Stimulated activated naive CD4-positive, alpha-beta T cell treated with Interleukin-2 at 50 U/mL for 16 hours (primary cell): ENCODE measurements around the gene POGK.
"Not testable (repeated sequence)": the region's sequence is repeated elsewhere in the genome, so short reads cannot be mapped to it uniquely, and the experiment has no call there.

Experiments
- DNase-seq: peaks from one replicate; lab custom pipeline; 2025; lab: John Stamatoyannopoulos, UW

Gene POGK, protein sequence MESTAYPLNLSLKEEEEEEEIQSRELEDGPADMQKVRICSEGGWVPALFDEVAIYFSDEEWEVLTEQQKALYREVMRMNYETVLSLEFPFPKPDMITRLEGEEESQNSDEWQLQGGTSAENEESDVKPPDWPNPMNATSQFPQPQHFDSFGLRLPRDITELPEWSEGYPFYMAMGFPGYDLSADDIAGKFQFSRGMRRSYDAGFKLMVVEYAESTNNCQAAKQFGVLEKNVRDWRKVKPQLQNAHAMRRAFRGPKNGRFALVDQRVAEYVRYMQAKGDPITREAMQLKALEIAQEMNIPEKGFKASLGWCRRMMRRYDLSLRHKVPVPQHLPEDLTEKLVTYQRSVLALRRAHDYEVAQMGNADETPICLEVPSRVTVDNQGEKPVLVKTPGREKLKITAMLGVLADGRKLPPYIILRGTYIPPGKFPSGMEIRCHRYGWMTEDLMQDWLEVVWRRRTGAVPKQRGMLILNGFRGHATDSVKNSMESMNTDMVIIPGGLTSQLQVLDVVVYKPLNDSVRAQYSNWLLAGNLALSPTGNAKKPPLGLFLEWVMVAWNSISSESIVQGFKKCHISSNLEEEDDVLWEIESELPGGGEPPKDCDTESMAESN

GRCh38 chr1:166838766-166839599 is at the start of gene POGK:
POGK (plus strand) TSS chr1:166839475; CDS start chr1:166840957, 1,482 bp downstream.
- DNase-seq = peak; percentile 81

DNA sequence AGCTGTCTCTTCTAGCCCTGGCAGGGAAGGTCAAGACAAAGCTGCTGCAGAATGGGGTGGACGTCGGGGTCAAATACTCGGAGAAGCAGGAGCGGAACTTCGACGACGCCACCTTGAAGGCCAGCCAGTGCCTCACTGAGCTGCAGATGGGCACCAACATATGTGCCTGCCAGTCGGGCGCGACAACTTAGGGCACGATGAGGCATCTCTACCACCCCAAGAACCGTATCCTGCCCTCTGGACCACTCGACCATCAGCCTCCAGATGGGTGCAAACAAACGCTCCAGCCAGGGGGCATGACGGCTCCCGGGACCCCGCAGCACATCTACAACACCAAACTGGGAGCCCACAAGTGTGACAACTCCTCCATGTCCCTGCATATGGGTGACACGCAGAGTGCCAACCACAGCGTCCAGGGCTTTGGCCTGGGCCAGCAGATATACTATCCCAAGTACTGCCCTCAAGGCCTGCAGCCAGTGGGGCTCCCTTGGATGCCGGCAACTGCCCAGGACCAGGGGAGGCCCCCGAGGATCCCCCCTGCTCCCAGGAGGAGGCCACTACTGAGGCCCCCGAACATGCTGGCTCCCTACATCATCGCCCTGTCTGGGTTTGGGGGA is 42.5 kb upstream of the POGK start:
- DNase-seq = no peak

DNA sequence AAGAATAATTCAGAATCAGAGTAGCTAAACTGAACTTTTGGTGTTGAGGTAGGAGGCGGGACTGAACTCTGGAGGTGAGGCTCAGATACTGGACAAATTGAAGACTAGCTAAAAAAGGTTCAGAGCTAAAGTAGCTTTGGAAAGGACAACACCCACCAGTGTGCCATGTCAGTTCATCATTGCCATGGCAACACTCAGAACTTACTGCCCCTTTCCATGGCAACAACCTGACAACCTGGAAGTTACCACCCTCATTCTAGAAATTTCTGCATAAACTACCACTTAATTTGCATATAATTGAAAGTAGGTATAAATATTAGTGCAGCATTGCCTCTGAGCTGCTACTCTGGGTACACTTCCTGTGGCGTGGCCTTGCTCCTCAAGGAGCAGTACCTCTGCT is 30.3 kb upstream of the POGK start:
- no peak for DNase-seq

DNA sequence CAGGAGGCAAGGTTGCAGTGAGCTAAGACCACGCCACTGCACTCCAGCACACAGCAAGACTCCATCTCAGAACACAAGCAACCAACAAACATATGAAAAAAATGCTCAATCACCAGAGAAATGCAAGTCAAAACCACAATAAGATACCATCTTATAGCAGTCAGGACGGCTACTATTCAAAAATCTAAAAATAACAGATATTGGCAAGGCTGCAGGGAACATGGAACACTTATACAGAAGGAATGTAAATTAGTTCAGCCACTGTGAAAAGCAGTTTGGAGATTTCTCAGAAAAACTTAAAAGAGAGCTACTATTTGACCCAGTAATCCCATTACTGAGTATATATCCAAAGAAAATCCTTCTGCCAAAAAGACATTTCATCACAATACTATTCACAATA is 27.6 kb upstream of the POGK start:
- DNase-seq = no peak

DNA sequence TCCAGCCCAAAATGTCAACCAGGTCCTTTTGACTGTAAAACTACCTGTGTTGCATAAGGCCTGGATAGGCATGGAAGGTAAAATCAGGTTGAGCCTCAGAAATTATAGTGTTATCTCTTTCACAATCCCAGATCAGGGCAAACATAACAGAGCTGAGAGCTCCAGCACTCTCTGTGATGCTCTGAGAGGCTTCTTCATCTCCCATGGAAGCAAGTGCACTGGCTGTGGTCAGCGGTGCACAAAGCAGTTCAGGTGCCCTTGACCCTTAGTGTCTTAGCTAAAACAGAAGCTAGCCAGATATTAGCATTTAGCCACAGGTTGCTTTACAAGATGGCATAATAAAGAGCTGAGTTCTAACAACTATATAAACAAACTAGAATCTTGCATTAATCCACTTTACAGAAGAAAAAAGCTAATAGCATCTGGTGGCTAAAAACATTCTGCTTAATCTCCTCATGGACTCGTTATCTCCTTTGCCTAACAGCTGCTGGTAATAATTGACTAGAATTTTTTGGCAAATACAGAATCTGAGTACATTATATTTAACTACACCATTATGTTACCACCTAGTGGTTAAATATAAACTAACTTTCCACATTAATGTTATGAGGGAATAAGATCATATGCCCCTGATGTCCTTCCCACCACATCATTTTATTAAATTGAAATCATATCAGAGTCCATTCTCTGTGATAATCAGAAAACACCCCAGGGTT is 25.6 kb upstream of the POGK start:
- no peak for DNase-seq

DNA sequence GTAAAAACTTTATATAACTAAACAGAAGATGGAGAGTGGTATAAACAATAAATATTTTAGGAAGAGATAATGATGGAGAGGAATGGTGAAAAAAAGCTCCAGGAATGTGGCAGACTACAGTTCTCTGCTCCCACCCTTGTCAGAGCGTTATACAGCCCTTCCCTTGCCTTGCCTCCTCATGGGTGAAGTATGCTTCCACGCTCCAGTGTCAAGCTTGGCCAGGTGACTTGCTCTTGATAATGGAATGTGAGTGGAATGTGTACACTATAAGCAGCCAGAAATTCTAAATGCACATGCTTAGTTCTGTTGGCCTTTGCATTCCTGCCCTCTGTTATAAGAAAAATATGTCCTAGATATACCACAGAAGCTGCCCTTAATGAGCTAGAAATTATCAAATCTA is 24.7 kb upstream of the POGK start:
- DNase-seq = no peak

GRCh38 chr1:166819974-166820373 is 19.3 kb upstream of the POGK start:
- DNase-seq = no peak

DNA sequence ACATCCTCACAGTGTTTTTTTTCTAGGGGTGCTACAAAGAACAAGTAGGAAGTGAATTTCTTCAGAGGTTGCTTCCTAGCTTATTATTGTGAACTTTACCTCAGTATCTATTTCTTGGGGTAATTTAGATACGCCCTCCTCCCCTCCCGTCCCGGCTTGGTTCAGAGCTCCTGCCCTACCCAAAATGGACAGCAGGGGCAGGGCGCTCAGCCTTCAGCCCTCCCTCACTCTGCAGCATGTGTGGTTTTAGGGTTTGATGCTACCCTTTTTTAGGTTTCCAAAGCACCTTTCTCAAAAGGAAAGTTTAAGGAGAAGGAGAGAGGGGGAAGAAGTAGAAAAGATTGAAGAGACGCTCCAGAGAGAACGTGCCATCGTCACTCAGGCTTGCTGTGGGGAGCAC is 16.9 kb upstream of the POGK start:
- DNase-seq = no peak

DNA sequence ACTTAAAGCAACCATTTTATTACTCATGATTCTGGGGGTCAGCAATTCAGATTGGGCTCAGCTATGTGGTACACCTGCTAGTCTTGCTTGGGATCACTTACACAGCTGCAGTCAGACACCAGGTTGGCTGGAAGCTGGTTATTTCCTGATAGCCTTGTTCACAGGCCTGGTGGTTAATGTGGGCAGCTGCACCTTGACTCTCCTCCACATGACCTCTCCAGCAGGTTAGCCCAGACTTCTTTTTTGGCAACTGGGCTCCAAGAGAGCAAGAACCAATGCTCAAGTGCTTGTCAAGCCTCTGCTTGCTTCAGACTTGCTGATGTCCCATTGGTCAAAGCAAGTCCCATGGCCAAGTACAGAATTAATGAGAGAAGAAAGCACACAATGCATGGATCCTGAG is 11.8 kb upstream of the POGK start:
- DNase-seq = no peak

GRCh38 chr1:166829762-166830161 is 9.5 kb upstream of the POGK start:
- not testable (repeated sequence) for DNase-seq

DNA sequence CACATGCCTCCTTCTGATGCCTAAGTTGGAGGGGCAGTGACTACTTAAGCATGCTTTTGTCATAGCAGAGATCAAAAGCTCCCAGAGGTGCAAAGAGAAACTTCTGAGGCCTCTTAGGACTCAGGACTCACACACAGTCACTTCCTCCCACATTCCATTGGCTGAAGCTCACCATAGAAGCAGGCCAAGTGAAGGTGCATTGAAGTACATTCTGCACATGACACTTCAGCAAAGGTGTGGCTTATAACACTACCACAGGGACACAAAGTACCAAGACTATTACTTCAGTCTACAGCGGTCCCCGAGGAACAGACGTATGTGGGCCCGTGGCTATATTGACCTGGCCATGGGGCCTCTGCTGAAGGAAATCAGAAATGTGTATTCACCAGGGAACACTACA is 2.5 kb upstream of the POGK start:
- DNase-seq = no peak

DNA sequence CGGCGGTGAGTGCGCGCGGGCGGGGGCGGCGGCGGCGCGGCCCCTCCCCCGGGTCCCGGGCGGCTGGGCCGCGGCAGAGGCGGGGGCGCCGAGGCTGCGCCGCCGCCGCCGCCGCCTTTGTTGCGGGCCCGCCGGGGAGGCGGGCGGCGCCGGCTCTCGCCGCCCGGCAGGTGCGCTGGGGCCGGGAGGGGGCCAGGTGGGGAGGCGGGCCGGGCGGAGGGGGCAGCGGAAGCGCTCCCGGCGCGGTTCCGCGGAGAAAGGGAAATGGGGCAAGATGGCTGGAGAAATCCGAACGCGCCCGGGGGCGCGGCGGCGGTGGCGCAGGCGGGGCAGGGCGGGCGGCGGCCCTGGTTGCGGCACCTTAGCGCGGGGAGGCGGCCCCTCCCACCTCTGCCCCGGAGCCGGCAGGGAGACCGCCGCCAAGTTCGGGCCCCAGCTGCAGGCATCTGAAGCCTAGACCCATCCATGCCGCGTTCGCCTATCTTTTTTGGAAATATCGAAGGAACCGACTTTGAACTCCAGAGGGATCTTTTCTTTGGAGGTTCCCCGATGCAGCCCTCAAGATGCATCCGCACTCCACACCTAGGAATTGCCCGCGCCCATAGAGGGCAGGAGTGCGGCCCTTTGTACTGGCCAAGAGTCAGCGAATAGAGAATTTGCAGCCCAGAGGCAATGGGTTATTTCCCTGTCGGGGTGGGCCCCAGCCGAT is 479 bp downstream of the POGK start:
- peak; percentile 61 for DNase-seq

- no peak for DNase-seq
Observed at GRCh38 chr1:166840309-166841274, 1.3 kb downstream of the POGK start.

DNA sequence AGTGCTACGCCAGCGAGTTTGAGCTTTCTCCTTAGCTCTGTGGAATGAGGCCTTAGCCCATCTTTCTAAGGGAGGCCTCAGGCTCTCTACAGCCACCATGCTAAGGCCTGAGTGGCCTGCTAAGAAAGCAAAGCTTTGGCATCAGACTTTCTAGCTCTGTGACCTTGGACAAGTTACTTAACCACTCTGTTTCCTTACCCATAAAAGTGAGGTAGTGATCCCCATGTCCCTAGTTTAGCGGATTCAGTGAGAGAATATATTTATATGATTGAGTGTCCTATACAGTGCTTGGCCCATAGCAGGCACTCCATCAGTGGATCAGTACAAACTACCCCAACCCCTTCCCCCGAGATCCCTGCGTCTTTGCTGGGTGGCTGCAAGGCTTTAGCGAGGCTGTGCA is 4.0 kb downstream of the POGK start:
- DNase-seq = no peak

DNA sequence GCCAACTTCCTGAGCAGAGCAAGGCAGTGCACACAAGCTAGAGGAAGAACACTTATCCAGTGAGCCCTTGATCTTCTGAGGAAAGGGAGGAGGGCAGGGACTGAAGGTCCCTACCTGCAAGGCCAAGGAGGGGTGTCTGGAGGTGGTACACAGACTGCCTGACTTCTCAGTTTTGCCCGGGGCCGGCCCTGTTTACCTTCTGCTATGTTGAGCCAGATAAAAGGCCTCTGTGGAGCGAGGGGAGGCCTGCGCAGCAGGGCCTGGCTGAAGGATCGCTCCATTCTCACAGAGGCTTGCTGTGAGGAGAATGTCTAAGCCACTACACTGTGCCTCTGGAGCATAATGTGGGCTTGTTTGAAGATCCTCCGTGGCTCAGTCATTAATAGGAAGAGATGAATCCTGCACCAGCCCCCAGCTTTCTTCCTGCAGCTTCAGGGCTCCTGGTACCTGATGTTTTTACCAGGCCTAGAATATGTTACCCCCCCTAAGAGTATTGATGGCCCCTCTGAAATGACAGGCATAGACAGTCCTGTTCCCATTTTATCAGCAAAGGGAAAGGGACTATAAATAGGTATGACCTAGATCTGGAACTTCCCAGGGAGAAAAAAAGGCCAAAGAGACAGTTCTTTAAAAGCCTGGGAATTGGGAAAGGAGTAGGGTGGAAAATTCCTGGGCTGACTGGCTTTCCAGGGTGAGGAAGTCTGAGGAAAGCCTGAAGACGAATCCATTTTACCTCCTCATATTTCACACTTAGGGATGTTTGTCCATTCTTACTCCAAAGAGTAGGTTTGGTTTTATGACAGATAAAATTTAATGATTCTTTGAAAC is 4.7 kb downstream of the POGK start:
- DNase-seq = no peak

GRCh38 chr1:166844791-166845190 is 5.5 kb downstream of the POGK start:
- no peak for DNase-seq

- DNase-seq = no peak
Observed at GRCh38 chr1:166848193-166848592, 8.9 kb downstream of the POGK start.

DNA sequence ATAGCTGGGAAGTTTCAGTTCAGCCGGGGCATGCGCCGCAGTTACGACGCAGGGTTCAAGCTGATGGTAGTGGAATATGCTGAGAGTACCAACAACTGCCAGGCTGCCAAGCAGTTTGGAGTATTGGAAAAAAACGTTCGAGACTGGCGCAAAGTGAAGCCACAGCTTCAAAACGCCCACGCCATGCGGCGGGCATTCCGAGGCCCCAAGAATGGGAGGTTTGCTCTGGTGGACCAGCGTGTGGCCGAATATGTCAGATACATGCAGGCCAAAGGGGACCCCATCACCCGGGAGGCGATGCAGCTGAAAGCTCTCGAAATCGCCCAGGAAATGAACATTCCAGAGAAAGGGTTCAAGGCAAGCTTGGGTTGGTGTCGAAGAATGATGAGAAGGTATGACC is 9.9 kb downstream of the POGK start:
- DNase-seq = no peak

- DNase-seq = no peak
Observed at GRCh38 chr1:166852918-166853317, 13.6 kb downstream of the POGK start.
